WTC11 (cell line): ENCODE results near the gene COG8. TPM values are rescaled to one million over a fixed set of nuclear protein-coding genes. Genes with fewer than 3 reads are reported as not detected.

Experiments
- ATAC-seq: fragments of 200-7000 bp; cut with Tn5 transposase; 2 replicates; pipeline ENCODE4 v1.10.0; 2021; ENCODE audit warnings: mild to moderate bottlenecking, moderate library complexity
- CTCF ChIA-PET: fragments of 300-600 bp; sonication (Branson Sonifier 250); formaldehyde crosslinking; loops from one replicate; lab custom pipeline; 2021; ENCODE audit warnings: antibody characterized with exemption; lab: Charles Lee
- POLR2A ChIA-PET: fragments of 350-600 bp; sonication (Branson Sonifier 250); formaldehyde crosslinking; loops from one replicate; lab custom pipeline; 2021; ENCODE audit warnings: antibody characterized with exemption; lab: Charles Lee
- DNase-seq: peaks from one replicate; pipeline ENCODE4 v3.0.0; 2021; ENCODE audit warnings: low spot score
- H3K27ac Mint-ChIP-seq: 2 replicates; pipeline ENCODE4 v1.8.0; 2021; ENCODE audit warnings: mixed read lengths
- H3K27me3 Mint-ChIP-seq: 2 replicates; pipeline ENCODE4 v1.8.0; 2021; ENCODE audit warnings: low read depth, mild to moderate bottlenecking, moderate library complexity, mixed read lengths
- H3K36me3 Mint-ChIP-seq: 2 replicates; pipeline ENCODE4 v1.8.0; 2021; ENCODE audit warnings: mixed read lengths
- H3K4me1 Mint-ChIP-seq: 2 replicates; pipeline ENCODE4 v1.8.0; 2022; ENCODE audit warnings: mixed read lengths
- H3K4me3 Mint-ChIP-seq: 2 replicates; pipeline ENCODE4 v1.8.0; 2021; ENCODE audit warnings: mild to moderate bottlenecking, moderate library complexity, mixed read lengths
- H3K9me3 Mint-ChIP-seq: 2 replicates; pipeline ENCODE4 v1.8.0; 2021; ENCODE audit warnings: mixed read lengths
- ATF3 ChIP-seq: sonication (generic); formaldehyde crosslinking; conservative IDR thresholded peaks from 2 replicates; pipeline ENCODE4 v1.8.1; 2022; ENCODE audit warnings: mild to moderate bottlenecking, missing genetic modification reagents
- ATF6 ChIP-seq: sonication (generic); formaldehyde crosslinking; IDR thresholded peaks from 2 replicates; pipeline ENCODE4 v1.8.1; 2023; ENCODE audit warnings: mild to moderate bottlenecking, missing genetic modification reagents
- CDX4 ChIP-seq: fragments of 250-450 bp; sonication (Bioruptor Pico); IDR thresholded peaks from 2 replicates; pipeline ENCODE4 v1.9.0; 2021; ENCODE audit warnings: moderate library complexity, mild to moderate bottlenecking, inconsistent platforms, borderline replicate concordance
- CREM ChIP-seq: sonication (generic); formaldehyde crosslinking; IDR thresholded peaks from 2 replicates; pipeline ENCODE4 v1.8.1; 2022; ENCODE audit warnings: mild to moderate bottlenecking, missing genetic modification reagents, moderate library complexity
- ELF4 ChIP-seq: sonication (generic); formaldehyde crosslinking; IDR thresholded peaks from 2 replicates; pipeline ENCODE4 v1.8.1; 2022; ENCODE audit warnings: low read depth, mild to moderate bottlenecking, moderate library complexity, missing genetic modification reagents
- FOXJ3 ChIP-seq: sonication (generic); formaldehyde crosslinking; IDR thresholded peaks from 2 replicates; pipeline ENCODE4 v1.9.0; 2021; ENCODE audit warnings: missing genetic modification reagents, mild to moderate bottlenecking, borderline replicate concordance
- GABPB1 ChIP-seq: sonication (generic); formaldehyde crosslinking; IDR thresholded peaks from 2 replicates; pipeline ENCODE4 v1.8.1; 2023; ENCODE audit warnings: mild to moderate bottlenecking, missing genetic modification reagents
- HMGA2 ChIP-seq: fragments of 250-450 bp; sonication (Bioruptor Pico); IDR thresholded peaks from 2 replicates; pipeline ENCODE4 v1.4.0; 2021; ENCODE audit warnings: mild to moderate bottlenecking, moderate library complexity
- JAZF1 ChIP-seq: fragments of 250-450 bp; sonication (Bioruptor Pico); IDR thresholded peaks from 2 replicates; pipeline ENCODE4 v1.9.0; 2021; ENCODE audit warnings: moderate library complexity, mild to moderate bottlenecking, inconsistent platforms
- KAT7 ChIP-seq: sonication (generic); formaldehyde crosslinking; IDR thresholded peaks from 2 replicates; pipeline ENCODE4 v1.8.1; 2023; ENCODE audit warnings: missing genetic modification reagents, mild to moderate bottlenecking, borderline replicate concordance
- MAX ChIP-seq: sonication (generic); formaldehyde crosslinking; IDR thresholded peaks from 2 replicates; pipeline ENCODE4 v1.8.0; 2022; ENCODE audit warnings: mild to moderate bottlenecking, missing genetic modification reagents
- MYBL2 ChIP-seq: sonication (generic); formaldehyde crosslinking; IDR thresholded peaks from 2 replicates; pipeline ENCODE4 v1.8.1; 2023; ENCODE audit warnings: mild to moderate bottlenecking, moderate library complexity, missing genetic modification reagents
- PRDM15 ChIP-seq: sonication (generic); formaldehyde crosslinking; IDR thresholded peaks from 2 replicates; pipeline ENCODE4 v1.8.0; 2022; ENCODE audit warnings: missing genetic modification reagents
- PREB ChIP-seq: sonication (generic); formaldehyde crosslinking; IDR thresholded peaks from 2 replicates; pipeline ENCODE4 v1.8.1; 2022; ENCODE audit warnings: mild to moderate bottlenecking, missing genetic modification reagents, moderate library complexity, borderline replicate concordance
- PRRX2 ChIP-seq: fragments of 250-450 bp; sonication (Bioruptor Pico); IDR thresholded peaks from 2 replicates; pipeline ENCODE4 v1.8.0; 2021; ENCODE audit warnings: mild to moderate bottlenecking
- SMAD4 ChIP-seq: sonication (generic); formaldehyde crosslinking; IDR thresholded peaks from 2 replicates; pipeline ENCODE4 v1.8.0; 2022; ENCODE audit warnings: mild to moderate bottlenecking, missing genetic modification reagents
- TEAD1 ChIP-seq: sonication (generic); formaldehyde crosslinking; IDR thresholded peaks from 2 replicates; pipeline ENCODE4 v1.8.0; 2022; ENCODE audit warnings: mild to moderate bottlenecking, missing genetic modification reagents
- TEAD4 ChIP-seq: sonication (generic); formaldehyde crosslinking; IDR thresholded peaks from 2 replicates; pipeline ENCODE4 v1.8.0; 2022; ENCODE audit warnings: mild to moderate bottlenecking, missing genetic modification reagents
- TP53 ChIP-seq: sonication (generic); formaldehyde crosslinking; IDR thresholded peaks from 2 replicates; pipeline ENCODE4 v1.8.1; 2023; ENCODE audit warnings: mild to moderate bottlenecking, missing genetic modification reagents
- USF1 ChIP-seq: sonication (generic); formaldehyde crosslinking; IDR thresholded peaks from 2 replicates; pipeline ENCODE4 v1.8.0; 2022; ENCODE audit warnings: mild to moderate bottlenecking, missing genetic modification reagents
- ZNF219 ChIP-seq: sonication (generic); formaldehyde crosslinking; IDR thresholded peaks from 2 replicates; pipeline ENCODE4 v1.8.0; 2023; ENCODE audit warnings: missing genetic modification reagents, mild to moderate bottlenecking, borderline replicate concordance
- ZNF281 ChIP-seq: sonication (generic); formaldehyde crosslinking; IDR thresholded peaks from 2 replicates; pipeline ENCODE4 v1.8.0; 2023; ENCODE audit warnings: mild to moderate bottlenecking, missing genetic modification reagents
- ZNF317 ChIP-seq: sonication (generic); formaldehyde crosslinking; IDR thresholded peaks from 2 replicates; pipeline ENCODE4 v1.8.1; 2023; ENCODE audit warnings: low read depth, mild to moderate bottlenecking, moderate library complexity, missing genetic modification reagents, borderline replicate concordance
- total RNA-seq: library from RNA; stranded (reverse); gene quantifications from 3 replicates; pipeline ENCODE4 v1.2.3, GENCODE V29; 2021

COG8 gene
- total RNA-seq, 1 experiment from 2014 or later: 56.5 TPM

- no peak overlapping the region for H3K27ac Mint-ChIP-seq
- ChIA-PET CTCF (interaction anchor here (0.6 to 2.5 kb wide), 4 partner anchors 25 to 438 kb away, joined by 3 to 8 read pairs (median 4); no protein-coding TSS in a partner anchor), POLR2A (no interaction called here)
- H3K9me3 Mint-ChIP-seq: no peaks in the 10 kb centered on the region
- no peak overlapping the region for H3K4me3 Mint-ChIP-seq
- H3K4me1 Mint-ChIP-seq: no peaks in the 10 kb centered on the region
- H3K27me3 Mint-ChIP-seq: no peaks in the 10 kb centered on the region
- ATAC-seq: no peak
- TF ChIP-seq ZNF317: no peak
- TF ChIP-seq TEAD4 (CRISPR knock-in tag): no peak
- TF ChIP-seq ATF3 (CRISPR knock-in tag): no peak
- TF ChIP-seq PRRX2 (CRISPR knock-in tag): no peak
- no peak for TF ChIP-seq HMGA2 (CRISPR knock-in tag)
- no peak for TF ChIP-seq CDX4 (CRISPR knock-in tag)
- TF ChIP-seq MYBL2 (CRISPR knock-in tag): no peak
- TF ChIP-seq JAZF1 (CRISPR knock-in tag): no peak
- no peak for TF ChIP-seq SMAD4
- no peak for TF ChIP-seq ATF6
- no peak for TF ChIP-seq TP53
- TF ChIP-seq GABPB1 (CRISPR knock-in tag): no peak
- TF ChIP-seq ZNF281 (CRISPR knock-in tag): no peak
- TF ChIP-seq, all 79 proteins: peak for 0
- DNase-seq: no peak
- peaks cover 10% of the 10 kb centered on the region; the same call in 1 of the 2 replicates for H3K36me3 Mint-ChIP-seq
Observed at GRCh38 chr16:69285240-69285639, 54.1 kb downstream of the COG8 start.

GRCh38 chr16:69283851-69284250 lies 55.5 kb downstream of the COG8 start:
- H3K9me3 Mint-ChIP-seq: 0 out of 2 replicates have a peak, but pooled peaks cover 3% of the 10 kb centered on the region
- POLR2A ChIA-PET: no interaction called here
- H3K4me3 Mint-ChIP-seq: no peak overlapping the region
- no peak for ATAC-seq
- no peaks in the 10 kb centered on the region for H3K4me1 Mint-ChIP-seq
- CTCF ChIA-PET: interaction anchor here (0.7 kb wide), 1 partner anchor 134 kb away, joined by 3 read pairs; no protein-coding TSS in a partner anchor
- DNase-seq: no peak
- no peaks in the 10 kb centered on the region for H3K27me3 Mint-ChIP-seq
- H3K36me3 Mint-ChIP-seq: peaks cover 14% of the 10 kb centered on the region; the same call in 1 of the 2 replicates
- H3K27ac Mint-ChIP-seq: no peak overlapping the region
- TF ChIP-seq PREB (no peak), FOXJ3 (CRISPR knock-in tag) (no peak), HMGA2 (CRISPR knock-in tag) (no peak), ZNF219 (no peak), MAX (no peak), KAT7 (CRISPR knock-in tag) (no peak), SMAD4 (no peak), PRDM15 (CRISPR knock-in tag) (no peak), ELF4 (no peak), USF1 (CRISPR knock-in tag) (no peak), TEAD1 (no peak), CREM (CRISPR knock-in tag) (no peak)
